PC-3 (cell line): ENCODE results near the gene PUS10. TPM values are rescaled to one million over a fixed set of nuclear protein-coding genes. Genes with fewer than 3 reads are reported as not detected.

Experiments
- ATAC-seq: fragments of 200-7000 bp; cut with Tn5 transposase; 2 replicates; pipeline ENCODE4 v1.9.1; 2020; ENCODE audit warnings: mild to moderate bottlenecking, moderate library complexity
- BruUV-seq: library from RNA; stranded (reverse); fragments of 400-500 nt; replicated peaks from 2 replicates; lab custom pipeline; 2021; lab: Mats Ljungman, UMichigan
- CTCF ChIA-PET: fragments of 300-600 bp; sonication (Branson Sonifier 250); formaldehyde crosslinking; loops from one replicate; lab custom pipeline; 2022; ENCODE audit warnings: antibody characterized with exemption; lab: Charles Lee
- POLR2A ChIA-PET: fragments of 300-600 bp; sonication (Branson Sonifier 250); formaldehyde crosslinking; loops from one replicate; lab custom pipeline; 2022; ENCODE audit warnings: antibody characterized with exemption; ENCODE audit not compliant: unreplicated experiment; lab: Charles Lee
- DNase-seq: peaks from one replicate; pipeline ENCODE4 v3.0.0-alpha.2; 2015
- H2AFZ ChIP-seq: fragments of 300-600 bp; sonication (generic); 2 replicates; pipeline ENCODE4 v1.6.0; 2016; ENCODE audit warnings: antibody characterized with exemption, low read length
- H3F3A ChIP-seq: fragments of 300-600 bp; sonication (generic); one replicate; pipeline ENCODE4 v1.6.0; 2017; ENCODE audit warnings: antibody characterized with exemption, low read length, control low read depth, mild to moderate bottlenecking; ENCODE audit not compliant: unreplicated experiment
- H3K27ac ChIP-seq: fragments of 300-600 bp; sonication (generic); 2 replicates; pipeline ENCODE4 v1.5.1; 2016; ENCODE audit warnings: mild to moderate bottlenecking, low read length
- H3K27me3 ChIP-seq: fragments of 300-600 bp; sonication (generic); 2 replicates; pipeline ENCODE4 v1.6.1; 2016; ENCODE audit warnings: low read length, mixed read lengths
- H3K36me3 ChIP-seq: fragments of 300-600 bp; sonication (generic); 2 replicates; pipeline ENCODE4 v1.6.1; 2016; ENCODE audit warnings: low read depth, mixed run types, low read length, mixed read lengths
- H3K4me1 ChIP-seq: fragments of 300-600 bp; sonication (generic); 2 replicates; pipeline ENCODE4 v1.5.1; 2016; ENCODE audit warnings: low read length; ENCODE audit not compliant: insufficient read depth
- H3K4me2 ChIP-seq: fragments of 300-600 bp; sonication (generic); 2 replicates; pipeline ENCODE4 v1.6.0; 2016; ENCODE audit warnings: low read length
- H3K4me3 ChIP-seq: fragments of 300-600 bp; sonication (generic); 2 replicates; pipeline ENCODE4 v1.5.1; 2016; ENCODE audit warnings: mild to moderate bottlenecking, low read length, mixed read lengths
- H3K79me2 ChIP-seq: fragments of 300-600 bp; sonication (generic); 2 replicates; pipeline ENCODE4 v1.6.1; 2017; ENCODE audit warnings: low read length, mixed read lengths
- H3K9ac ChIP-seq: fragments of 300-600 bp; sonication (generic); 2 replicates; pipeline ENCODE4 v1.6.0; 2016; ENCODE audit warnings: mild to moderate bottlenecking, low read length
- H3K9me2 ChIP-seq: fragments of 300-600 bp; sonication (generic); replicated peaks from 2 replicates; pipeline ENCODE4 v1.6.1; 2016; ENCODE audit warnings: mixed run types, low read length, mixed read lengths
- H3K9me3 ChIP-seq: fragments of 300-600 bp; sonication (generic); 2 replicates; pipeline ENCODE4 v1.6.1; 2016; ENCODE audit warnings: low read length, mixed read lengths
- H4K20me1 ChIP-seq: fragments of 300-600 bp; sonication (generic); 2 replicates; pipeline ENCODE4 v1.6.1; 2016; ENCODE audit warnings: low read length, mixed read lengths
- EZH2 ChIP-seq: fragments of 300-600 bp; sonication (generic); IDR thresholded peaks from one replicate; pipeline ENCODE4 v1.6.1; 2017; ENCODE audit warnings: antibody characterized with exemption, mild to moderate bottlenecking, low read length; ENCODE audit not compliant: unreplicated experiment
- EZH2phosphoT487 ChIP-seq: fragments of 300-600 bp; sonication (generic); IDR thresholded peaks from 2 replicates; pipeline ENCODE4 v1.6.1; 2018; ENCODE audit warnings: mild to moderate bottlenecking, antibody characterized with exemption, low read length, borderline replicate concordance
- intact Hi-C: fragments of 100-400 bp; cut with micrococcal nuclease; formaldehyde crosslinking; loops from 2 replicates; pipeline ENCODE4 v1.9.0; 2023
- total RNA-seq: library from RNA; depleted of rRNA; stranded (reverse); fragments of >200 nt; gene quantifications from 2 replicates; pipeline ENCODE4 v1.2.3, GENCODE V29; 2014
- TF ChIP-seq, protein P1 (sequence below): fragments of 300-600 bp; sonication (generic); conservative IDR thresholded peaks from 2 replicates; pipeline ENCODE4 v1.5.1; 2017; ENCODE audit warnings: antibody characterized with exemption, low read depth, mild to moderate bottlenecking, low read length

The PUS10 gene
- total RNA-seq, 1 experiment from 2014 or later, result 3.6 TPM

DNA sequence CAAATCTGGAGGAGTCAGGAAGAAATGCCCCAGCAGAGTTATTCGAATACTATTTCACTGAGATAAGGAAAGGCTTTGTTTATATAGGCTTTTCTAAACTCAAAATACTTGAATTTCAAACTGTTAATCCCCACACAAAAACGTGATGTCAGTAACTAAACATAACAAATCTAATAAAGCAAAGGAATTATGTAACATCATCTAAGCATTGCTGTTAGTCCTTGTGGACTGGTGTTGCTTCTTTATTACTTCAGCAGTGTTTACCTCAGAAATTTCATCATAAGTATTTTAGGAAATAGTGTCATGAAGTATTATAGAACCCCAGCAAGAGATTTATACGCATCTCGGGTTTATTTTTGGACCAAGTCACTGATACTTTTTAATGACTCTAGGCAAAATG lies 27.9 kb upstream of the PUS10 start:
- Histone ChIP-seq H3K9ac (no peak overlapping the region), H3K4me3 (no peak overlapping the region), H3K9me2 (no peaks in the 10 kb centered on the region), H3K9me3 (no peaks in the 10 kb centered on the region), H4K20me1 (no peaks in the 10 kb centered on the region), H3K27ac (no peak overlapping the region), H3K27me3 (no peaks in the 10 kb centered on the region), H3F3A (no peaks in the 10 kb centered on the region), H3K4me1 (no peaks in the 10 kb centered on the region), H3K36me3 (peaks cover 21% of the 10 kb centered on the region; the same call in 1 of the 2 replicates), H3K79me2 (no peaks in the 10 kb centered on the region), H3K4me2 (no peak overlapping the region), H2AFZ (no peak overlapping the region)
- BruUV-seq, result no TSS peak
- intact Hi-C loops, result no loop called here
- TF ChIP-seq, protein P1, sequence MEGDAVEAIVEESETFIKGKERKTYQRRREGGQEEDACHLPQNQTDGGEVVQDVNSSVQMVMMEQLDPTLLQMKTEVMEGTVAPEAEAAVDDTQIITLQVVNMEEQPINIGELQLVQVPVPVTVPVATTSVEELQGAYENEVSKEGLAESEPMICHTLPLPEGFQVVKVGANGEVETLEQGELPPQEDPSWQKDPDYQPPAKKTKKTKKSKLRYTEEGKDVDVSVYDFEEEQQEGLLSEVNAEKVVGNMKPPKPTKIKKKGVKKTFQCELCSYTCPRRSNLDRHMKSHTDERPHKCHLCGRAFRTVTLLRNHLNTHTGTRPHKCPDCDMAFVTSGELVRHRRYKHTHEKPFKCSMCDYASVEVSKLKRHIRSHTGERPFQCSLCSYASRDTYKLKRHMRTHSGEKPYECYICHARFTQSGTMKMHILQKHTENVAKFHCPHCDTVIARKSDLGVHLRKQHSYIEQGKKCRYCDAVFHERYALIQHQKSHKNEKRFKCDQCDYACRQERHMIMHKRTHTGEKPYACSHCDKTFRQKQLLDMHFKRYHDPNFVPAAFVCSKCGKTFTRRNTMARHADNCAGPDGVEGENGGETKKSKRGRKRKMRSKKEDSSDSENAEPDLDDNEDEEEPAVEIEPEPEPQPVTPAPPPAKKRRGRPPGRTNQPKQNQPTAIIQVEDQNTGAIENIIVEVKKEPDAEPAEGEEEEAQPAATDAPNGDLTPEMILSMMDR, result no peak
- TF ChIP-seq EZH2phosphoT487 (no peak), EZH2 (no peak)
- DNase-seq, result no peak
- ChIA-PET CTCF (no interaction called here), POLR2A (no interaction called here)
- ATAC-seq, result no peak

DNA sequence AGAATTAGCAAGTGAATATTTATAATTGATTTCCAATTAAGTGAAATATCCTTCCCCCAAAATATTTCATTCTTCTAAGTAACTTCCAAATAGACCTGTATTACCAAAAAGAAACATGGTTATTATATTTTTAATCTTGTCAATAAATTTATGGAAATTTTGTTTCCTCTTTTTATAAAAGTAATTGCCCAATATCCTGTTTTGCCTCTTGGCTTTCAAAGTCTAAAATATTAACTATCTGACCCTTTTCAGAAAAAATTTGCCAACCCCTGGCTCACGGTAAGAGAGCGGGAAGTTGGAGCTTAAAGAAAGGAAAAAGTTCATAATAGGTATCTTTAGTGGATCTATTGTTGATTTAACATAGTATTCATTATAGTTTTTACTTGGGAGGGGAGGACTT lies 27.2 kb upstream of the PUS10 start:
- CTCF ChIA-PET, result no interaction called here
- Histone ChIP-seq H3K79me2 (no peaks in the 10 kb centered on the region), H3K9me3 (no peaks in the 10 kb centered on the region), H3K9ac (no peak overlapping the region), H3K27ac (no peak overlapping the region), H3K4me1 (no peaks in the 10 kb centered on the region), H4K20me1 (no peaks in the 10 kb centered on the region), H3F3A (no peaks in the 10 kb centered on the region), H3K27me3 (no peaks in the 10 kb centered on the region), H3K9me2 (no peaks in the 10 kb centered on the region), H3K36me3 (peaks cover 21% of the 10 kb centered on the region; the same call in 1 of the 2 replicates), H3K4me3 (no peak overlapping the region), H3K4me2 (no peak overlapping the region), H2AFZ (no peak overlapping the region)
- TF ChIP-seq, protein P1, result no peak
- ATAC-seq (no peak), DNase-seq (no peak)
- intact Hi-C loops, result no loop called here
- POLR2A ChIA-PET, result no interaction called here
- BruUV-seq, result no TSS peak

DNA sequence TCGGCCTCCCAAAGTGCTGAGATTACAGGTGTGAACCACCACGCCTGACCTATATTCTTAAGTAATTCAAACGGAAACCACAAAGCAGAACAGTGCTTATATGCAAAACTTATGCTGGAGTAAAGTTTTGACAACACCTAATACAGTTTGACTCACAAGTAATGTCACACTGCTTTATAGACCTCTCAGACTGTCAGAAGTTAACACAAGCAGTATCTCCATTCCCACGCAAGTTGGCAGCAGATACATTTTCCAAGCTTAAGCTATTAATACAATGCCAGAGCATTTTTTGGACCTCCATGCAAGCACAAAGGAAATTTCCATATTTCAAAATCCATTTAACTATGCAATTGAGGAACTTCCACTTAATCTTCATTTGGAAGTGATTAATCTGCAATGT lies 26.6 kb upstream of the PUS10 start:
- H3K36me3 ChIP-seq, result peaks cover 21% of the 10 kb centered on the region; the same call in 1 of the 2 replicates
- CTCF ChIA-PET, result no interaction called here

More for the DNA sequence above, 26.6 kb upstream of the PUS10 start:
- Histone ChIP-seq H3K4me2 (no peak overlapping the region), H3K27me3 (no peaks in the 10 kb centered on the region), H3K4me1 (no peaks in the 10 kb centered on the region), H4K20me1 (no peaks in the 10 kb centered on the region), H3K9ac (no peak overlapping the region), H3K9me2 (no peaks in the 10 kb centered on the region), H3F3A (no peaks in the 10 kb centered on the region), H3K79me2 (no peaks in the 10 kb centered on the region), H2AFZ (no peak overlapping the region), H3K4me3 (no peak overlapping the region), H3K27ac (no peak overlapping the region), H3K9me3 (no peaks in the 10 kb centered on the region)
- no TSS peak for BruUV-seq
- TF ChIP-seq, protein P1, result no peak
- TF ChIP-seq EZH2phosphoT487 (no peak), EZH2 (no peak)
- no peak for DNase-seq
- POLR2A ChIA-PET, result no interaction called here
- ATAC-seq, result no peak
- intact Hi-C loops, result no loop called here
